Measurements from ENCODE around the gene LDLRAD4.

GRCh38 chr18:13186687-13187086 lies 31.9 kb upstream of the LDLRAD4 start:
- TF ChIP-seq, protein P1, sequence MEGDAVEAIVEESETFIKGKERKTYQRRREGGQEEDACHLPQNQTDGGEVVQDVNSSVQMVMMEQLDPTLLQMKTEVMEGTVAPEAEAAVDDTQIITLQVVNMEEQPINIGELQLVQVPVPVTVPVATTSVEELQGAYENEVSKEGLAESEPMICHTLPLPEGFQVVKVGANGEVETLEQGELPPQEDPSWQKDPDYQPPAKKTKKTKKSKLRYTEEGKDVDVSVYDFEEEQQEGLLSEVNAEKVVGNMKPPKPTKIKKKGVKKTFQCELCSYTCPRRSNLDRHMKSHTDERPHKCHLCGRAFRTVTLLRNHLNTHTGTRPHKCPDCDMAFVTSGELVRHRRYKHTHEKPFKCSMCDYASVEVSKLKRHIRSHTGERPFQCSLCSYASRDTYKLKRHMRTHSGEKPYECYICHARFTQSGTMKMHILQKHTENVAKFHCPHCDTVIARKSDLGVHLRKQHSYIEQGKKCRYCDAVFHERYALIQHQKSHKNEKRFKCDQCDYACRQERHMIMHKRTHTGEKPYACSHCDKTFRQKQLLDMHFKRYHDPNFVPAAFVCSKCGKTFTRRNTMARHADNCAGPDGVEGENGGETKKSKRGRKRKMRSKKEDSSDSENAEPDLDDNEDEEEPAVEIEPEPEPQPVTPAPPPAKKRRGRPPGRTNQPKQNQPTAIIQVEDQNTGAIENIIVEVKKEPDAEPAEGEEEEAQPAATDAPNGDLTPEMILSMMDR (IDR thresholded peaks at IDR 0.05): no peak
- no peak for TF ChIP-seq POLR2A (IDR thresholded peaks at IDR 0.05)

All from lower leg skin (tissue), 3 donors.